Adrenal gland (tissue), 12 donors: ENCODE data around the gene PRSS56. TPM values are rescaled to one million over a fixed set of nuclear protein-coding genes. Genes with fewer than 3 reads are reported as not detected.

ENCODE experiments used
- DNase-seq, 7 donors: peaks; one replicate each; pipeline ENCODE4 v3.0.0-alpha.2; 2019 to 2020
- H3K27ac ChIP-seq, 5 donors: fragments of 200-600 bp; sonication (generic) in 4 of 5; 1 replicate in 3 of 5; 2 replicates in 2 of 5; pipeline versions ENCODE4 v1.5.1 to v1.8.0; 2016 to 2020; ENCODE audit warnings: mild to moderate bottlenecking in 1 of 5
- H3K27me3 ChIP-seq: fragments of 200-600 bp; 2 replicates; pipeline ENCODE4 v1.8.0; 2021
- H3K36me3 ChIP-seq, 2 donors: fragments of 200-600 bp; replicated peaks in 1 of 2; 1 replicate in 1 of 2; 2 replicates in 1 of 2; pipeline versions ENCODE4 v1.5.1 to v1.8.0; 2018 to 2022
- H3K4me1 ChIP-seq, 2 donors: fragments of 200-600 bp; replicated peaks in 1 of 2; 1 replicate in 1 of 2; 2 replicates in 1 of 2; pipeline versions ENCODE4 v1.5.1 to v1.8.0; 2018 to 2021
- H3K4me3 ChIP-seq, 4 donors: fragments of 200-600 bp; sonication (generic) in 3 of 4; one replicate each; pipeline ENCODE4 v1.5.1; 2016 to 2018
- H3K9me3 ChIP-seq, 3 donors: fragments of 200-600 bp; sonication (generic) in 1 of 3; replicated peaks in 1 of 3; 1 replicate in 2 of 3; 2 replicates in 1 of 3; pipeline versions ENCODE4 v1.5.1 to v1.8.0; 2016 to 2021
- POLR2A ChIP-seq, 2 donors: fragments of 450-650 bp; IDR thresholded peaks; one replicate each; pipeline ENCODE4 v1.6.1; 2017; ENCODE audit warnings: antibody characterized with exemption in 2 of 2, mild to moderate bottlenecking in 2 of 2, moderate library complexity in 1 of 2
- WGBS, 4 donors: extraction: QIAGEN DNeasy Blood & Tissue Kit in 2 of 4; methylation state at CpG; one replicate each; pipeline versions ENCODE4 v1.1.5 to v1.1.7; 2013 to 2017; 5-methylcytosine and 5-hydroxymethylcytosine counted together
- intact Hi-C, 2 donors: fragments of 100-400 bp; cut with DNase I; formaldehyde crosslinking; loops; one replicate each; pipeline versions ENCODE4 v1.14.1 to v1.15.0; 2022 to 2023
- polyA plus RNA-seq, 3 donors: library from polyadenylated mRNA; stranded (reverse); fragments of 200-250 nt in 2 of 3; fragments of 350-450 nt in 1 of 3; fragmentation: Illumina TruSeq in 1 of 3; extraction: RNeasy Lipid Tissue Mini Kit (QIAGEN cat#74804) in 1 of 3; gene quantifications; one replicate each; pipeline ENCODE4 v1.2.3, GENCODE V29; 2013 to 2014
- total RNA-seq, 9 donors: library from RNA; depleted of rRNA in 4 of 9; stranded (reverse); fragments of >200 nt in 4 of 9; fragments of 120-200 nt in 1 of 9; fragmentation: NEBNext Ultra II Directional in 1 of 9; extraction: Animal tissue kit (Norgen Biotek cat#: 25700) in 1 of 9; gene quantifications; one replicate each; pipeline versions ENCODE4 v1.1.0 to v1.2.4, GENCODE V29; 2013 to 2023
- TF ChIP-seq, protein P1 (sequence below), 6 experiments: fragments of 450-650 bp in 4 of 6; fragments of 200-600 bp in 2 of 6; sonication (generic) in 1 of 6; IDR thresholded peaks; 1 replicate in 5 of 6; 2 replicates in 1 of 6; pipeline versions ENCODE4 v1.5.1 to v1.8.0; 2016 to 2021; ENCODE audit warnings: antibody characterized with exemption in 6 of 6, mild to moderate bottlenecking in 2 of 6, moderate library complexity in 1 of 6
- donor health status: healthy with polysubstance abuse.
- donor health status: Bipolar disorder and iron deficiency.
- donor health status: DM: yes; HTN: yes; CAD: no.
- donor health status: DM: no; HTN: no; CAD: no.
- donor health status: DM: no; HTN: no; CAD: no.
- donor health status: DM: yes; HTN: yes; CAD: no.

The PRSS56 gene
- total and polyA plus RNA-seq, 12 donors: 0.06 to 0.28 (median 0.07) TPM; not detected in 9

DNA sequence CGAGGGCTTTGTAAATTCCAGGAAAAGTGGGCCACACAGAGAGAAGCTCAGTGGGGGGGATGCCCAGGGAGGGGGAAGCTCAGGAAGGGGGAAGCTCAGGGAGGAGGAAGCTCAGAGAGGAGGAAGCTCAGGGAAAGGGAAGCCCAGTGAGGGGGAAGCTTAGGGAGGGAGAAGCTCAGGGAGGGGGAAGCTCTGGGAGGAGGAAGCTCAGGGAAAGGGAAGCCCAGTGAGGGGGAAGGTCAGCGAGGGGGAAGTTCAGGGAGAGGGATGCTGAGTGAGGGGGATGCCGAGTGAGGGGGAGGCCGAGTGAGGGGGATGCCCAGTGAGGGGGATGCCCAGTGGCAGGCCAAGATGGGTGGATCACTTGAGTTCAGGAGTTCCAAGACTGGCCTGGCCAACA, 18.5 kb downstream of the PRSS56 start:
- intact Hi-C loops: no loop called here

DNA sequence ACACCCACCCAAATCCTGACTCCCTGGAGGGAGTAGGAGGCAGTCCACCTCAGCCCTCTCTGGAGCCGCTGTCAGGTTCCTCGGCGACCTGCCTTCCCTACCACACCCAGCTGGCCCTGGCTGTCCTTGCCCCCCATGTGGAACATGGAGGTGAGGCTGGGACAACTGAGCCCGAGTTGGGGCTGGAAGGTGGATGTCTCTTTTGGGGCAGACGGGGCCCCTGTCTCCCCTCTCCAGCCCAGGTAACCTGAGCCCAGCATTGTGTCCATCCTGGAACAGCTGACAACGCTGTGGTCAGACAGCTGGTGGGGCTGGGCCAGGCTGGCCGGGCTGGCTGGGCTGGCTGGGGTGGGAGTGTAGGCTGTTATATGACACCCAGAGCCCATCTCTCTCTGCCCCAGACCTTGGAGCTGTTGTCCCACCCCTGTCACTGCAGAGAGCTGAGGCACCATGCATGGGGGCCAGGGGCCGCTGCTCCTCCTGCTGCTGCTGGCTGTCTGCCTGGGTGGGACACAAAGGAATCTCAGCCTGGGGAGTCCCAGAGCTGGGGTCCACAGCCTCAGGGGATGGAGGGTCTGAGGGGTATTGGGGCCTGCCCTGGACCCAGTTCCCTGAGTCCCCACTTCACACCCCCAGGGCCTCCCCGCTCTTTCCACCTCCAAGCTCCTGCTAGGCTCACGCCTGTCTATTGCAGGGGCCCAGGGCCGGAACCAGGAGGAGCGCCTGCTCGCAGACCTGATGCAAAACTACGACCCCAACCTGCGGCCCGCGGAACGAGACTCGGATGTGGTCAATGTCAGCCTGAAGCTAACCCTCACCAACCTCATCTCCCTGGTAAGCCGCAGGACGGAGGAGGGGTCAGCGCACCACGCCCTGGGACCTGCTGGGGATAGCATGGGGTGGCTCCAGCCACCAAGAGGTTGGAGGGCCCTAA, 19.4 kb downstream of the PRSS56 start, which contains the start of gene CHRNG:
Gene CHRNG, plus strand, starts transcription at position 395 of the 934 bp plus-strand sequence. Its CDS starts 56 bp downstream, at position 451.
- peak in 2 of 7 donors; percentile 12 to 16 for DNase-seq
- no peaks in the 10 kb centered on the region for H3K4me1 ChIP-seq
- H3K27ac ChIP-seq: no peak within 1 kb of the TSS
- TF ChIP-seq, protein P1, sequence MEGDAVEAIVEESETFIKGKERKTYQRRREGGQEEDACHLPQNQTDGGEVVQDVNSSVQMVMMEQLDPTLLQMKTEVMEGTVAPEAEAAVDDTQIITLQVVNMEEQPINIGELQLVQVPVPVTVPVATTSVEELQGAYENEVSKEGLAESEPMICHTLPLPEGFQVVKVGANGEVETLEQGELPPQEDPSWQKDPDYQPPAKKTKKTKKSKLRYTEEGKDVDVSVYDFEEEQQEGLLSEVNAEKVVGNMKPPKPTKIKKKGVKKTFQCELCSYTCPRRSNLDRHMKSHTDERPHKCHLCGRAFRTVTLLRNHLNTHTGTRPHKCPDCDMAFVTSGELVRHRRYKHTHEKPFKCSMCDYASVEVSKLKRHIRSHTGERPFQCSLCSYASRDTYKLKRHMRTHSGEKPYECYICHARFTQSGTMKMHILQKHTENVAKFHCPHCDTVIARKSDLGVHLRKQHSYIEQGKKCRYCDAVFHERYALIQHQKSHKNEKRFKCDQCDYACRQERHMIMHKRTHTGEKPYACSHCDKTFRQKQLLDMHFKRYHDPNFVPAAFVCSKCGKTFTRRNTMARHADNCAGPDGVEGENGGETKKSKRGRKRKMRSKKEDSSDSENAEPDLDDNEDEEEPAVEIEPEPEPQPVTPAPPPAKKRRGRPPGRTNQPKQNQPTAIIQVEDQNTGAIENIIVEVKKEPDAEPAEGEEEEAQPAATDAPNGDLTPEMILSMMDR (IDR thresholded peaks at IDR 0.05): no peak
- no peak for TF ChIP-seq POLR2A (IDR thresholded peaks at IDR 0.05)
- H3K9me3 ChIP-seq: no peaks in the 10 kb centered on the region
- H3K36me3 ChIP-seq: no peaks in the 10 kb centered on the region
- H3K4me3 ChIP-seq: no peak within 1 kb of the TSS
- WGBS, 4 donors: 42 to 69% (median 48%) methylated on average over 6 to 23 of the region's 23 CpGs
- intact Hi-C loops: no loop called here
- peaks cover 10% of the 10 kb centered on the region for H3K27me3 ChIP-seq

More for the DNA sequence above, 18.5 kb downstream of the PRSS56 start:
- no peak overlapping the region for H3K27ac ChIP-seq
- TF ChIP-seq, protein P1 (IDR thresholded peaks at IDR 0.05): no peak
- TF ChIP-seq POLR2A (IDR thresholded peaks at IDR 0.05): no peak
- H3K36me3 ChIP-seq: no peaks in the 10 kb centered on the region
- H3K9me3 ChIP-seq: no peaks in the 10 kb centered on the region
- no peak overlapping the region for H3K4me3 ChIP-seq
- peak in 2 of 7 donors; percentile 15 to 25 for DNase-seq
- WGBS, 4 donors: 28 to 50% (median 36%) methylated on average over 4 of the region's 4 CpGs
- no peaks in the 10 kb centered on the region for H3K4me1 ChIP-seq
- peaks cover 10% of the 10 kb centered on the region for H3K27me3 ChIP-seq

DNA sequence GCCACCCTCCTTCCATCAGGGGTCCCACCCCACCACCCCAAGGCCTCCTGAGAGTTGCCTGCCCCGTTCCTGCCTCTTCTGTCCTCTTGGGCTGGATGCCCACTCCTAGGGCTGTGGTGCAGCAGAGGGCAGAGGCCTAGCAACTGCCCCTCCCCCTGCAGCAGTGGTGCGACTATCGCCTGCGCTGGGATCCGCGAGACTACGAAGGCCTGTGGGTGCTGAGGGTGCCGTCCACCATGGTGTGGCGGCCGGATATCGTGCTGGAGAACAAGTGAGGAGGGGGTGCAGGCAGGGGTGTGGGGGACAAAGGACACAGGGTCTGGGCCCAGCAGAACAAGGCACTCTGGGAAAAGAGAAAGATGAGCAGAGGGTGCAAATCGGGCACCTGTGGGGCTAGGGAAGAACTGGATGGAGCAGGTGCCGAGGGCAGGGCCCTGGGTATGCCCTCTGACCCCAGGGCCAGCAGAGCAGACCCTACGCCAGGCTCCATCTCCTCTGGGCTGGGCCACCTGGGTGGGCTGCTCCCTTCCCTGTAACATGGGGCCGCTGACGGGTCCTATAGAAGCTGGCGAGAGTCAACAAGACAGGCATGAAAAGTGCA, 20.4 kb downstream of the PRSS56 start:
- peak in 1 of 7 donors; percentile 10 for DNase-seq
- Histone ChIP-seq H3K4me1 (no peaks in the 10 kb centered on the region), H3K4me3 (no peak overlapping the region), H3K27ac (no peak overlapping the region), H3K27me3 (peaks cover 10% of the 10 kb centered on the region), H3K9me3 (no peaks in the 10 kb centered on the region), H3K36me3 (no peaks in the 10 kb centered on the region)
- intact Hi-C loops: no loop called here
- TF ChIP-seq, protein P1 (IDR thresholded peaks at IDR 0.05): no peak
- no peak for TF ChIP-seq POLR2A (IDR thresholded peaks at IDR 0.05)
- 79 to 84% (median 82%) methylated on average over 13 to 17 of the region's 17 CpGs for WGBS, 4 donors
